ENCODE data around the gene CCDC191.

DNA sequence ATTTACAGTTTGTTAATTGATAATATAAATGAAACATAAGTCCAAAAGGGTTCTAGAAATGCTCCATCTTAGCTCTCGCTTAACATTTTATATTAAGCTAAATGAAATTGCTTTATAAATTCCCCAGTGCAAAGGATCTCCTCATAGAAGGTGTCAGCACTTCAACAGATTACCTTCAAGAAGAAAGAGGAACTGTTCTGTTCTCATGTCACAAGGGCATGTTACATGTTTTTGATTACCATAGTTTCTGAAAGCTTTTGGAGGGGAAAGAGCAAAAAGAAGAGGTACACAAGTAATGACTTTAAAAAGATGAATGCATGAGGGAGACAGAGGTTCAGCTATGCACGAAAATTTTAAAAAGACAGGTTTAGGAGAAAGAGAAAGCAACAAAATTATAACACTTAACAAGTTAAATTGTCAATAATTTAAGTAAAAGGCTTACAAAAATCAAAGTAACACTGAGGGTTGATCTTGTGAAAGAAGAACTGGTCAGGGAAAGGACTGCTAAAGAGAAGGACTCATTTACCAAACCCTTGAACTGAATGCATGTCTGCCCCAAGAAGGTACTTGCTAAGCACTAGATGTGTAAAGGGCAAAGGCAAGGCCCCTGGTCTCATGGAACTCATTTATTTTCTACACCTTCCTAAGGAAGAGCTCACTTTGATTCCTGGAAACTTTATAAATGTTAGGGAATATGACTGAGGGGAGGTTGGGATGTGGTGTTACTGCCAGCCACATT lies 45.1 kb downstream of the CCDC191 start:
- TF ChIP-seq, protein P1, sequence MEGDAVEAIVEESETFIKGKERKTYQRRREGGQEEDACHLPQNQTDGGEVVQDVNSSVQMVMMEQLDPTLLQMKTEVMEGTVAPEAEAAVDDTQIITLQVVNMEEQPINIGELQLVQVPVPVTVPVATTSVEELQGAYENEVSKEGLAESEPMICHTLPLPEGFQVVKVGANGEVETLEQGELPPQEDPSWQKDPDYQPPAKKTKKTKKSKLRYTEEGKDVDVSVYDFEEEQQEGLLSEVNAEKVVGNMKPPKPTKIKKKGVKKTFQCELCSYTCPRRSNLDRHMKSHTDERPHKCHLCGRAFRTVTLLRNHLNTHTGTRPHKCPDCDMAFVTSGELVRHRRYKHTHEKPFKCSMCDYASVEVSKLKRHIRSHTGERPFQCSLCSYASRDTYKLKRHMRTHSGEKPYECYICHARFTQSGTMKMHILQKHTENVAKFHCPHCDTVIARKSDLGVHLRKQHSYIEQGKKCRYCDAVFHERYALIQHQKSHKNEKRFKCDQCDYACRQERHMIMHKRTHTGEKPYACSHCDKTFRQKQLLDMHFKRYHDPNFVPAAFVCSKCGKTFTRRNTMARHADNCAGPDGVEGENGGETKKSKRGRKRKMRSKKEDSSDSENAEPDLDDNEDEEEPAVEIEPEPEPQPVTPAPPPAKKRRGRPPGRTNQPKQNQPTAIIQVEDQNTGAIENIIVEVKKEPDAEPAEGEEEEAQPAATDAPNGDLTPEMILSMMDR (conservative IDR thresholded peaks at IDR 0.05 in 1 of 2, IDR thresholded peaks at IDR 0.05 in 1 of 2; ENCODE audit: low read depth in 1 of 2, low read length in 2 of 2): no peak
- TF ChIP-seq EZH2 (IDR thresholded peaks at IDR 0.05; ENCODE audit: low read length, missing control alignments): no peak
